ENCODE results near the gene SMYD2. TPM values are rescaled to one million over a fixed set of nuclear protein-coding genes. Genes with fewer than 3 reads are reported as not detected.

The SMYD2 gene
- polyA plus RNA-seq, 3 donors: 14.2 to 28.4 (median 23.6) TPM

DNA sequence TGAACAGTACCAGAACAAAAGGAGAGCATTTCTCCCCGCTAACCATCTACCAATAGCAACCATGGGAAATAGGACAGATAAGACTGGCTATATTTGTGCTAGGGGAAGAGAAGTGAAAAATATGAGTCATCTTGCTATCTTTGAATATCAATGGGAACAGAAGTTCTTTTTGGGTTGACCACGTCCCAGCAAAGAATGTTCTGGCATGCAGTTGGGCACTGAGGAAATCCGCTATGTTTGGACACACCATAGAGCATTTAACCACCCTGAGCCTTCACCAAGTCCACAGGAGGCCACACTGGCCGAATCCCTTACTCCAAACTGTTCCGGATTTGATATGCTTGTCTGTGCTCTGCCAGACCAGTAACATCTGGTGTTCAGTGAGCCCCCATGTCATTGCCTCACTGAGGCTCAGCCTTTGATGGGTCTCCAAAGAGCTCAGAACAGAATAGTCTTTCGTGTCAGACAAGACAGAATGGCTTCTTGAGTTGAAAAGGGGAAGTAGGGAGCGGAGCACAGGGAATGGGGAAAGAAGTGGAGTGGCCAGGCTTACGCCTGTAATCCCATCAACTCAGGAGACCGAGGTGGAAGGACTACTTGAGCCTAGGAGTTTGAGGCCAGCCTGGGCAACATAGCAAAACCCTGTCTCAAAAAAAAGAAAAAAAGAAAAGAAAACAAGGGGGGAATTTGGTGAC lies 81.4 kb downstream of the SMYD2 start:
- H3K4me2 ChIP-seq (replicated peaks; ENCODE audit: extremely low read depth, low read length, poor library complexity, severe bottlenecking): peak overlapping the region; percentile 67
- WGBS (ENCODE audit: insufficient coverage): 55% methylated on average over 6 of the region's 9 CpGs
- H3K27ac Mint-ChIP-seq: peak overlapping the region in 6 of 7 donors; percentile 13 to 87 (median 71)

DNA sequence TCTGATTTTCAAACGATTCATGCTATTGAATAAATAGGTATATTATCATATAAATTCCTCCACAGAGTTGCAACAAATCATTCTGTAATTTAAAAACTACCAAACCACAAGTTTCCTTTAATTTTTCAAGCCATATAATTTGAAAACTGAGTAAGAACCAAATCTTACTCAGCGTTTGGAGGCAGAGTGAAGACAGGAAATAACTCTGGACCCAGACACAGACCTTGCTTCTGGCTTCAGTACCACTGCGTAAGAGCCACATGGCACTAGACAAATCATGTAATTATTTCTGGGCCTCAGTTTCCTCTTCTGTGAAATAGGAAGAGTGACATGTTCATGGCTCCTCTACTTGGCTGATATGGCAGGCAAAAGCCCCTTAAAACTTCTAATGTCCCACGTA lies 82.4 kb downstream of the SMYD2 start:
- Histone ChIP-seq H3K27ac (ENCODE audit: low read depth in 1 of 2, low read length in 2 of 2) (no peak overlapping the region), H3K4me2 (replicated peaks; ENCODE audit: extremely low read depth, low read length, poor library complexity, severe bottlenecking) (no peak overlapping the region), H3K79me2 (ENCODE audit: insufficient read depth, low read length) (no peaks in the 10 kb centered on the region), H3K36me3 (replicated peaks in 1 of 2; ENCODE audit: control insufficient read depth in 1 of 2, insufficient read depth in 2 of 2, low read length in 2 of 2) (no peaks in the 10 kb centered on the region), H3K4me3 (replicated peaks in 1 of 3; ENCODE audit: low read depth in 2 of 3, low read length in 3 of 3) (no peak overlapping the region), H3K9ac (ENCODE audit: insufficient read depth, low read length, poor library complexity, severe bottlenecking) (no peak overlapping the region), H3K4me1 (ENCODE audit: control insufficient read depth in 1 of 2, insufficient read depth in 2 of 2, low read length in 2 of 2) (peaks cover 21 to 24% of the 10 kb centered on the region in 2 donors), H4K20me1 (ENCODE audit: insufficient read depth, low read length) (no peaks in the 10 kb centered on the region), H3K9me3 (replicated peaks in 1 of 2; ENCODE audit: control insufficient read depth in 1 of 2, insufficient read depth in 1 of 2, low read length in 2 of 2) (peaks cover 9% of the 10 kb centered on the region in 2 donors), H2AFZ (ENCODE audit: insufficient read depth, low read depth, low read length, poor library complexity, severe bottlenecking) (no peak overlapping the region), H3K27me3 (ENCODE audit: control insufficient read depth in 2 of 2, insufficient read depth in 2 of 2, low read length in 2 of 2) (no peaks in the 10 kb centered on the region)
- H3K36me3 Mint-ChIP-seq: peaks cover 3% of the 10 kb centered on the region in 2 donors
- peaks cover 0 to 7% (median 3%) of the 10 kb centered on the region in 3 donors for H3K27me3 Mint-ChIP-seq (ENCODE audit: low read depth in 3 of 3)
- no peak overlapping the region for H3K4me3 Mint-ChIP-seq
- intact Hi-C loops (cut with micrococcal nuclease): no loop called here
- DNase-seq: no peak
- H3K27ac Mint-ChIP-seq: no peak overlapping the region
- H3K9me3 Mint-ChIP-seq: peaks cover 9 to 13% (median 11%) of the 10 kb centered on the region in 7 donors
- WGBS (ENCODE audit: insufficient coverage): 50% methylated on average over 2 of the region's 4 CpGs
- TF ChIP-seq, protein P1, sequence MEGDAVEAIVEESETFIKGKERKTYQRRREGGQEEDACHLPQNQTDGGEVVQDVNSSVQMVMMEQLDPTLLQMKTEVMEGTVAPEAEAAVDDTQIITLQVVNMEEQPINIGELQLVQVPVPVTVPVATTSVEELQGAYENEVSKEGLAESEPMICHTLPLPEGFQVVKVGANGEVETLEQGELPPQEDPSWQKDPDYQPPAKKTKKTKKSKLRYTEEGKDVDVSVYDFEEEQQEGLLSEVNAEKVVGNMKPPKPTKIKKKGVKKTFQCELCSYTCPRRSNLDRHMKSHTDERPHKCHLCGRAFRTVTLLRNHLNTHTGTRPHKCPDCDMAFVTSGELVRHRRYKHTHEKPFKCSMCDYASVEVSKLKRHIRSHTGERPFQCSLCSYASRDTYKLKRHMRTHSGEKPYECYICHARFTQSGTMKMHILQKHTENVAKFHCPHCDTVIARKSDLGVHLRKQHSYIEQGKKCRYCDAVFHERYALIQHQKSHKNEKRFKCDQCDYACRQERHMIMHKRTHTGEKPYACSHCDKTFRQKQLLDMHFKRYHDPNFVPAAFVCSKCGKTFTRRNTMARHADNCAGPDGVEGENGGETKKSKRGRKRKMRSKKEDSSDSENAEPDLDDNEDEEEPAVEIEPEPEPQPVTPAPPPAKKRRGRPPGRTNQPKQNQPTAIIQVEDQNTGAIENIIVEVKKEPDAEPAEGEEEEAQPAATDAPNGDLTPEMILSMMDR (IDR thresholded peaks at IDR 0.05): no peak
- peaks cover 29% of the 10 kb centered on the region for H3K4me1 Mint-ChIP-seq

More for the DNA sequence above, 81.4 kb downstream of the SMYD2 start:
- peaks cover 29% of the 10 kb centered on the region for H3K4me1 Mint-ChIP-seq
- Histone ChIP-seq H3K27me3 (ENCODE audit: control insufficient read depth in 2 of 2, insufficient read depth in 2 of 2, low read length in 2 of 2) (no peaks in the 10 kb centered on the region), H3K4me3 (replicated peaks in 1 of 3; ENCODE audit: low read depth in 2 of 3, low read length in 3 of 3) (peak overlapping the region in 1 of 3 experiments; percentile 61), H3K9ac (ENCODE audit: insufficient read depth, low read length, poor library complexity, severe bottlenecking) (no peak overlapping the region), H3K4me1 (ENCODE audit: control insufficient read depth in 1 of 2, insufficient read depth in 2 of 2, low read length in 2 of 2) (peaks cover 21 to 24% of the 10 kb centered on the region in 2 donors), H3K36me3 (replicated peaks in 1 of 2; ENCODE audit: control insufficient read depth in 1 of 2, insufficient read depth in 2 of 2, low read length in 2 of 2) (no peaks in the 10 kb centered on the region), H3K27ac (ENCODE audit: low read depth in 1 of 2, low read length in 2 of 2) (peak overlapping the region in 1 of 2 donors; percentile 50), H2AFZ (ENCODE audit: insufficient read depth, low read depth, low read length, poor library complexity, severe bottlenecking) (peak overlapping the region; percentile 38), H4K20me1 (ENCODE audit: insufficient read depth, low read length) (no peaks in the 10 kb centered on the region), H3K9me3 (replicated peaks in 1 of 2; ENCODE audit: control insufficient read depth in 1 of 2, insufficient read depth in 1 of 2, low read length in 2 of 2) (peaks cover 9% of the 10 kb centered on the region in 2 donors), H3K79me2 (ENCODE audit: insufficient read depth, low read length) (no peaks in the 10 kb centered on the region)
- TF ChIP-seq, protein P1 (IDR thresholded peaks at IDR 0.05): no peak
- DNase-seq: peak; percentile 60 to 79 (median 61)
- peak overlapping the region; percentile 49 to 85 for H3K4me3 Mint-ChIP-seq
- H3K27me3 Mint-ChIP-seq (ENCODE audit: low read depth in 3 of 3): peaks cover 0 to 7% (median 3%) of the 10 kb centered on the region in 3 donors
- peaks cover 3% of the 10 kb centered on the region in 2 donors for H3K36me3 Mint-ChIP-seq
- intact Hi-C loops (cut with micrococcal nuclease): no loop called here
- peaks cover 9 to 13% (median 11%) of the 10 kb centered on the region in 7 donors for H3K9me3 Mint-ChIP-seq

Measured in CD14-positive monocyte (primary cell).